ENCODE data around the gene SLC17A4.

The SLC17A4 gene

DNA sequence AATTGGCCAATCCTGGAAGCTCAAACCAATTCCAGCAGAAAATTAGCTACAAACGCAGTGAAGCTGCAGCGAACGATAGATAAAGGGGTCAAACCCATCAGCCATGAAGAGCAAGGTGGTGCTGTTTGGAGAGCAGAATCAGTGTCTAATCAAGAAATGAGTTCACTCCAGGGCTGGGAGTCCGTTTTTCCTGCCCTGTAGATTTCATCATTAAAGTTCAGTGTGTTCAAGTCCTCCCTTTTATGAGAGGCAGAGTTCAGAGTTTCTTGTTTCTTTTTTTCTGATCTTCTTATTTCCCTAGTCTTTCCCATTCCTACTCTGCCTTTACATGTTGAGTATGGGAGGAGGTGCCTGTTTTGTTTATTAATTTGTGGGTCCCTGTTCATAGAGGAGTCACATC lies 46.9 kb downstream of the SLC17A4 start:
- no peak for DNase-seq (ENCODE audit: low read depth)
- H3K4me3 ChIP-seq (ENCODE audit: low read depth, low read length): no peak overlapping the region
- TF ChIP-seq, protein P1, sequence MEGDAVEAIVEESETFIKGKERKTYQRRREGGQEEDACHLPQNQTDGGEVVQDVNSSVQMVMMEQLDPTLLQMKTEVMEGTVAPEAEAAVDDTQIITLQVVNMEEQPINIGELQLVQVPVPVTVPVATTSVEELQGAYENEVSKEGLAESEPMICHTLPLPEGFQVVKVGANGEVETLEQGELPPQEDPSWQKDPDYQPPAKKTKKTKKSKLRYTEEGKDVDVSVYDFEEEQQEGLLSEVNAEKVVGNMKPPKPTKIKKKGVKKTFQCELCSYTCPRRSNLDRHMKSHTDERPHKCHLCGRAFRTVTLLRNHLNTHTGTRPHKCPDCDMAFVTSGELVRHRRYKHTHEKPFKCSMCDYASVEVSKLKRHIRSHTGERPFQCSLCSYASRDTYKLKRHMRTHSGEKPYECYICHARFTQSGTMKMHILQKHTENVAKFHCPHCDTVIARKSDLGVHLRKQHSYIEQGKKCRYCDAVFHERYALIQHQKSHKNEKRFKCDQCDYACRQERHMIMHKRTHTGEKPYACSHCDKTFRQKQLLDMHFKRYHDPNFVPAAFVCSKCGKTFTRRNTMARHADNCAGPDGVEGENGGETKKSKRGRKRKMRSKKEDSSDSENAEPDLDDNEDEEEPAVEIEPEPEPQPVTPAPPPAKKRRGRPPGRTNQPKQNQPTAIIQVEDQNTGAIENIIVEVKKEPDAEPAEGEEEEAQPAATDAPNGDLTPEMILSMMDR (IDR thresholded peaks at IDR 0.05; ENCODE audit: insufficient read depth, low read depth, low read length, missing control alignments): no peak

DNA sequence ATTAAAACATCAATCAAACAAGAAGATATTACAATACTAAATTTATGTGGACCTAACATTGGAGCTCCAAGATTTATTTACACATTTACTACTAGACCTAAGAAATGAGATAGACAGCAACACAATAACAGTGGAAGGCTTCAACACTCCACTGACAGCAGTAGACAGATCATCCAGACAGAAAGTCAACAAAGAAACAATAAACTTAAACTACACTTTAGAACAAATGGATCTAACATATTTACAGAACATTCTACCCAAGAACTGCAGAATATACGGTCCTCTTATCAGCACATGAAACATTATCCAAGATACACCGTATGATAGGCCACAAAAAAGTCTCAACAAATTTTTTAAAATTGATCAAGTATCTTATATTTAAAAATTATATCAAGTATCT lies 50.3 kb downstream of the SLC17A4 start:
- TF ChIP-seq, protein P1 (IDR thresholded peaks at IDR 0.05; ENCODE audit: insufficient read depth, low read depth, low read length, missing control alignments): no peak
- no peak for DNase-seq (ENCODE audit: low read depth)
- no peak overlapping the region for H3K4me3 ChIP-seq (ENCODE audit: low read depth, low read length)

DNA sequence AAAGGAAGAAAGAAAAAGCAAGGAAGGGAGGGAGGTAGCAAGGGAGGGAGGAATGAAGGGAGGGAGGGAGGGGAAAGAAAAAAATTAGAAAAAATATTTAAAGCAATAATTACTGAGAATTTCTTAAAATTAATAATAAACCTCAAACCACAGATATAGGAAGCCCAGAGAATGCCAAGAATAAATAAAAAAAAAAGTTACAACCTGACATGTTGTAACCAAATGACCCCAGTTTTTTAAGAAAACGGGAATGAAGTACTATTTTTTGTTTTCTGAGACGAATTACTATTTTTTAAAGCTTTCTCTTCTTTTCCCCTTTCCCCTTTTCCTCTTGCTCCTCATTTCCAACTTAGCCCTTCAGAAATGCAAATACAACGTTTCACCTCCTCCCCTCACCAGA lies 60.7 kb downstream of the SLC17A4 start:
- no peak overlapping the region for H3K4me3 ChIP-seq (ENCODE audit: low read depth, low read length)
- TF ChIP-seq, protein P1 (IDR thresholded peaks at IDR 0.05; ENCODE audit: insufficient read depth, low read depth, low read length, missing control alignments): no peak
- DNase-seq (ENCODE audit: low read depth): no peak

DNA sequence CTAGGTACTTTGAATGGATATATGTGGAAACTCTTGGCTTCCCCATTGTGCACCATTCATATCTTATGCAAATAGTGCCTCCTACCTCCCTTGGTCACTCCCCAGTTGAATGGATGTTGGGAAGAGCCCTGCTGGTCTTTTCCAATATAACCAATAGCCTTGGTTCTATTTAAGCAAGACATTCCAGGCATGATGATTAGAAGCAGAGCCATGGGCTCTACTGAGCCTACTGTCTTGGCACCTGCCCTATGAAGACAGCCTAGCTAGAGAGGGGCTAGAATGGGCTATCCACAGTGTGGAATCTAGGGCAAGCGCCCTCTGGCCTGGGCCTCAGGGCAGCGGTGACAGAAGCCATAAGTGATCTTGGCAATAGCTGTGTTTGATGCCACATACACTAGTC lies 61.7 kb downstream of the SLC17A4 start:
- TF ChIP-seq, protein P1 (IDR thresholded peaks at IDR 0.05; ENCODE audit: insufficient read depth, low read depth, low read length, missing control alignments): no peak
- DNase-seq (ENCODE audit: low read depth): no peak
- H3K4me3 ChIP-seq (ENCODE audit: low read depth, low read length): no peak overlapping the region

DNA sequence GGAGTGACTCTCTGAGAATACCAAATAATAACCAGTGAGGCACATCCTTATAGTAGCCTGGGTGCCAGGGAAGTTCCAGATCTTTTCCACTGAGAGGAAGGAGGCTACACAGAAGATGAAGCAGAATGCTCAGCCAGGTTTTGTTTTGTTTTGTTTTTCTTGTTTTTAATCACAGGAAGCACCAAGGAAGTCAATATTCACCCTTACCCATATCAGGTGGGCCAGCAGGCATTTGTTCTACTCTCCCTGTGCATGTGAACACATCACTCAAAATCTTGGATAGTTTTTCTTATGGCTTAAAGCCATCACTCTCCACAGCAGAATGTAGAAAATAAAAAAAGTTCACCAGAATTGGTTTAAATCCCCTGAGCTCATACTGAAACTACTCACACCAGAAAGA lies 66.8 kb downstream of the SLC17A4 start:
- DNase-seq (ENCODE audit: low read depth): no peak
- H3K4me3 ChIP-seq (ENCODE audit: low read depth, low read length): no peak overlapping the region

DNA sequence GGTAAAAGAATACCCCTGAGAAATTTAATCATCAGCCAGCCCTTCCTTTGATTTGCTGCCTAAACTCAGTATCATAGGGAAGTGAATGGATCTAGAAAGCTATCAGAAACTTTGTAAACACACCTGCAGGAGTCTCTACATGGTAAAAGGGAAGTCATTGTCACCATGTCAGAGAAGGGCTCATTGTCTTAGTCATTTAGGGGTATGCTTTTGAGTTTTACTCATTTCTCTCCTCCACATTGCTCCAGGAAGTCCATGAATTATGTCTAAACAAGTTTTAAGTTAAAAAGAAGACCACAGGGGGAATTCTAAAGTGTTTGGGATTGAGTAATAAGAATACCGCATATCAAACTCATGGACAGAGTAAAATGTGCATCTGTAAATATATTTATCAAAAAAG lies 74.8 kb downstream of the SLC17A4 start:
- H3K4me3 ChIP-seq (ENCODE audit: low read depth, low read length): no peak overlapping the region
- peak; percentile 54 for DNase-seq (ENCODE audit: low read depth)
- TF ChIP-seq, protein P1 (IDR thresholded peaks at IDR 0.05; ENCODE audit: insufficient read depth, low read depth, low read length, missing control alignments): no peak

More for the DNA sequence above, 66.8 kb downstream of the SLC17A4 start:
- TF ChIP-seq, protein P1 (IDR thresholded peaks at IDR 0.05; ENCODE audit: insufficient read depth, low read depth, low read length, missing control alignments): no peak

DNA sequence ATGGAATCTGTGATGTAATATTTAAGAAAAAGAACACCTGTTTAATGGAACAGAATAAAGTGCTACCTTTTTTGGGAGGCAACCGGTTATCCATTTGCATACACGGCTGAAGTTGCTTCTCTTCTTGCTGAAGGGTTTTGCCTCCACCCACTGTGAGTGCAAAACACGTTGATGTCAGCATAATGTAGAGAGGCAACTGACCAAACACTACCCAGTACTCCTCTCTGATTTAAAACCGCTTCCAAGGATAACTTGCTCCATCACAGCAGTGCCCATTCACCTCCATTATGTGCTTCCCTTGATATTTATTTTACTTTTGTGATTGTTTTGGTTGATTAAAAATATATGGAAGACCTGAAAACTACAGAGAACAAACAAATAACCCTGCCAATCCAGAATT lies 75.9 kb downstream of the SLC17A4 start:
- TF ChIP-seq, protein P1 (IDR thresholded peaks at IDR 0.05; ENCODE audit: insufficient read depth, low read depth, low read length, missing control alignments): no peak
- no peak for DNase-seq (ENCODE audit: low read depth)
- no peak overlapping the region for H3K4me3 ChIP-seq (ENCODE audit: low read depth, low read length)

All from GM12865 (cell line).